Medulla oblongata (tissue), 1 donor: ENCODE measurements around the gene NPC1.

ENCODE experiments used
- DNase-seq: peaks from one replicate; pipeline ENCODE4 v3.0.0-alpha.2; 2015; ENCODE audit errors: extremely low spot score

The NPC1 gene

DNA sequence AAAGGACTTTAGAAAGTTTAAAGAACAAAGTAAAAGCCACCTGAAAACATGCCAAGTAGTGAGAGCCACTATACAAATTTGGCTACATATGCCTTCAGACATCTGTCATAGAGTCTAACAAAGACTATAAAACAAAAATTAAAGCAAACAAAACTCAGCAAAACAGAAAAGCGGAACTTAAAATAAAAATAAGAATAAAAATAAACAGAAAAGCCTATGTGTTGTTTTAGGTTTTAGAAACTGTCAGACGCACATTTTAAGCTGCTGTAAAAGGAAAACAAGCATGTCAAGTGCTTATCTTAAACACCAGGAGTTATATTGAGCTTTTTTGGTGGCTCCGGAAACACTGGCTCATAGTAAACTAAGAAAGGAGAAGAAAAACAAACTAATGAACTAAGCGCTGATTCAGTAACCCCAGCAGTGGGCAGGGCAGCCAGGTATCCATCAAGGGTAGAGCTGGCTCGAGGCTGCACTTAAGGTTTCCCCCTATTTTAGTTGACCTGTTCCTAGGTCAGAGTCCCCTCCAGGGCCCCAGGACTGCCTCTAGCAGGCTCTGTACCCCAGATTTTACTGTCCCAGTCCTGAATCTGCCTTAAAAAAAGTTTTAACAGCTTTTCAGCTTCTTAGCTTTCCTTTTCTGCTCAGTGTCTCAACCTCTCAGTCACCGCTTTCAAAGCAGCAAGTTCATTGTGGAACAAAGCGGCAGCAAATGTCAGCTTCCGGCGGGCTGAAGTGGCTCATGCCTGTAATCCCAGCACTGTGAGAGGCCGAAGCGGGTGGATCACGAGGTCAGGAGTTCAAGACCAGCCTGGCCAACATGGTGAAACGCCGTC lies 98.4 kb downstream of the NPC1 start:
- peak; percentile 33 for DNase-seq

GRCh38 chr18:23485386-23485785 lies 100.9 kb downstream of the NPC1 start:
- no peak for DNase-seq

GRCh38 chr18:23484561-23485182 lies 101.6 kb downstream of the NPC1 start:
- DNase-seq: no peak
